HepG2 (cell line): ENCODE data around the gene TOPBP1. TPM values are rescaled to one million over a fixed set of nuclear protein-coding genes. Genes with fewer than 3 reads are reported as not detected.
A peak's percentile ranks its signal among the peaks of the same experiment; 100 is the strongest.

Experiments
- AHR ChIP-seq: IDR thresholded peaks from 2 replicates; pipeline ENCODE4 v1.6.1; 2018; ENCODE audit warnings: missing genetic modification reagents, missing compliant biosample characterization
- ARID5B ChIP-seq: IDR thresholded peaks from 2 replicates; pipeline ENCODE4 v1.4.0; 2020; ENCODE audit warnings: mild to moderate bottlenecking, missing genetic modification reagents
- ATM ChIP-seq: fragments of 450-650 bp; IDR thresholded peaks from 2 replicates; pipeline ENCODE4 v1.7.1; 2017; ENCODE audit warnings: mild to moderate bottlenecking, borderline replicate concordance
- BATF2 ChIP-seq: sonication (generic); formaldehyde crosslinking; IDR thresholded peaks from 2 replicates; pipeline ENCODE4 v1.8.0; 2022; ENCODE audit warnings: mild to moderate bottlenecking, missing genetic modification reagents, moderate library complexity
- CC2D1A ChIP-seq: sonication (generic); formaldehyde crosslinking; IDR thresholded peaks from 2 replicates; pipeline ENCODE4 v1.8.1; 2023; ENCODE audit warnings: mild to moderate bottlenecking, missing genetic modification reagents
- CREM ChIP-seq, 2 experiments: sonication (generic) in 1 of 2; formaldehyde crosslinking in 1 of 2; IDR thresholded peaks; 2 replicates each; pipeline versions ENCODE4 v1.4.0 to v1.6.1; 2016 to 2020; ENCODE audit warnings: antibody characterized with exemption in 1 of 2, mild to moderate bottlenecking in 1 of 2, missing genetic modification reagents in 1 of 2
- E2F5 ChIP-seq: sonication (generic); formaldehyde crosslinking; conservative IDR thresholded peaks from 2 replicates; pipeline ENCODE4 v1.4.0; 2020; ENCODE audit warnings: missing genetic modification reagents
- EHMT2 ChIP-seq: fragments of 200-600 bp; sonication (generic); IDR thresholded peaks from 2 replicates; pipeline ENCODE4 v1.7.0; 2017; ENCODE audit warnings: antibody characterized with exemption, low read depth, low read length, borderline replicate concordance
- FOSL2 ChIP-seq: sonication (generic); formaldehyde crosslinking; IDR thresholded peaks from 2 replicates; pipeline ENCODE4 v1.4.0; 2020; ENCODE audit warnings: missing genetic modification reagents
- FOXK2 ChIP-seq: fragments of 450-650 bp; IDR thresholded peaks from 2 replicates; pipeline ENCODE4 v1.6.1; 2016
- HNF4A ChIP-seq: sonication (generic); formaldehyde crosslinking; IDR thresholded peaks from 2 replicates; pipeline ENCODE4 v1.4.0; 2020; ENCODE audit warnings: missing genetic modification reagents
- KLF15 ChIP-seq: sonication (generic); formaldehyde crosslinking; IDR thresholded peaks from 2 replicates; pipeline ENCODE4 v1.8.1; 2023; ENCODE audit warnings: borderline replicate concordance, mild to moderate bottlenecking, inconsistent platforms, missing genetic modification reagents, mixed read lengths
- MTA1 ChIP-seq: sonication (generic); formaldehyde crosslinking; IDR thresholded peaks from 2 replicates; pipeline ENCODE4 v1.4.0; 2020; ENCODE audit warnings: missing genetic modification reagents, mild to moderate bottlenecking, borderline replicate concordance
- MXD4 ChIP-seq: IDR thresholded peaks from 2 replicates; pipeline ENCODE4 v1.6.1; 2016; ENCODE audit warnings: mild to moderate bottlenecking, missing biosample characterization, missing genetic modification reagents
- PPARG ChIP-seq: conservative IDR thresholded peaks from 2 replicates; pipeline ENCODE4 v1.6.1; 2016; ENCODE audit warnings: missing biosample characterization, missing genetic modification reagents
- RARA ChIP-seq: IDR thresholded peaks from 2 replicates; pipeline ENCODE4 v1.6.1; 2016; ENCODE audit warnings: missing genetic modification reagents, missing compliant biosample characterization
- SAP130 ChIP-seq: IDR thresholded peaks from 2 replicates; pipeline ENCODE4 v1.6.1; 2016; ENCODE audit warnings: low read depth
- SOX13 ChIP-seq, 3 experiments: fragments of 450-650 bp in 1 of 3; sonication (generic) in 1 of 3; formaldehyde crosslinking in 1 of 3; IDR thresholded peaks in 2 of 3; conservative IDR thresholded peaks in 1 of 3; 2 replicates each; pipeline versions ENCODE4 v1.5.0 to v1.6.1; 2016 to 2020; ENCODE audit warnings: antibody characterized with exemption in 1 of 3, mild to moderate bottlenecking in 1 of 3, missing compliant biosample characterization in 1 of 3, missing genetic modification reagents in 1 of 3, moderate library complexity in 1 of 3
- SOX6 ChIP-seq, 2 experiments: fragments of 450-650 bp in 1 of 2; sonication (generic) in 1 of 2; formaldehyde crosslinking in 1 of 2; IDR thresholded peaks; 2 replicates each; pipeline versions ENCODE4 v1.4.0 to v1.6.1; 2017 to 2020; ENCODE audit warnings: antibody characterized with exemption in 1 of 2, mild to moderate bottlenecking in 1 of 2, missing genetic modification reagents in 1 of 2
- SPEN ChIP-seq: sonication (generic); formaldehyde crosslinking; IDR thresholded peaks from 2 replicates; pipeline ENCODE4 v1.5.1; 2020; ENCODE audit warnings: low read depth, mild to moderate bottlenecking, missing genetic modification reagents
- SRSF4 ChIP-seq: fragments of 200-400 bp; formaldehyde crosslinking; IDR thresholded peaks from one replicate; pipeline ENCODE4 v1.6.1; 2018; ENCODE audit warnings: mild to moderate bottlenecking, low read depth, low read length, moderate library complexity; ENCODE audit not compliant: poor library complexity, severe bottlenecking
- SRSF9 ChIP-seq: fragments of 200-400 bp; formaldehyde crosslinking; IDR thresholded peaks from 2 replicates; pipeline ENCODE4 v1.6.1; 2018; ENCODE audit warnings: borderline replicate concordance, mild to moderate bottlenecking, low read depth, low read length; ENCODE audit not compliant: insufficient read depth, poor library complexity, severe bottlenecking
- ZNF264 ChIP-seq: sonication (generic); formaldehyde crosslinking; IDR thresholded peaks from 2 replicates; pipeline ENCODE4 v1.4.0; 2020; ENCODE audit warnings: missing genetic modification reagents
- ZNF501 ChIP-seq: sonication (generic); formaldehyde crosslinking; IDR thresholded peaks from 2 replicates; pipeline ENCODE4 v1.5.1; 2020; ENCODE audit warnings: mild to moderate bottlenecking, moderate library complexity, missing genetic modification reagents
- ZNF547 ChIP-seq: sonication (generic); formaldehyde crosslinking; IDR thresholded peaks from 2 replicates; pipeline ENCODE4 v1.5.1; 2020; ENCODE audit warnings: mild to moderate bottlenecking, missing genetic modification reagents
- polyA plus RNA-seq, 8 experiments: library from polyadenylated mRNA; depleted of rRNA in 3 of 8; stranded (reverse) in 7 of 8; unstranded in 1 of 8; fragments of >200 nt; fragmentation: Illumina TruSeq in 4 of 8; extraction: Trizol in 4 of 8; gene quantifications; 2 replicates each; pipeline versions ENCODE4 v1.2.1 to v1.2.3, GENCODE V29; 2011 to 2016; ENCODE audit warnings: low read depth in 4 of 8, missing spikeins in 1 of 8, mixed read lengths in 1 of 8; ENCODE audit not compliant: insufficient read depth in 1 of 8
- total RNA-seq, 5 experiments: library from RNA; depleted of rRNA; stranded (reverse); fragments of >200 nt; fragmentation: Illumina TruSeq; extraction: Trizol; gene quantifications; 2 replicates each; pipeline ENCODE4 v1.2.3, GENCODE V29; 2016; ENCODE audit warnings: low read depth in 1 of 5

Gene TOPBP1
- total and polyA plus RNA-seq, 2 of the 13 experiments (the other 11 are each of a cell fraction or from before 2014, with no cell fraction given): 24.3 to 42.9 TPM

- TF ChIP-seq CREM (IDR thresholded peaks at IDR 0.05) (no peak), CREM (CRISPR knock-in tag; IDR thresholded peaks at IDR 0.05) (no peak), SRSF9 (no peak), HNF4A (CRISPR knock-in tag) (0 out of 2 replicates have a peak, but pooled peaks have one; percentile 11), CC2D1A (CRISPR knock-in tag) (no peak), FOSL2 (CRISPR knock-in tag) (peak; percentile 79), ZNF501 (CRISPR knock-in tag) (no peak), ARID5B (CRISPR knock-in tag) (peak; percentile 44; the same call in 1 of the 2 replicates), EHMT2 (no peak), AHR (no peak), SOX13 (IDR thresholded peaks at IDR 0.05) (no peak), SOX13 (CRISPR knock-in tag; conservative IDR thresholded peaks at IDR 0.05 in 1 of 2, IDR thresholded peaks at IDR 0.05 in 1 of 2) (peak in 1 of 2 experiments; percentile 25; a peak in 1 of 4 replicates), BATF2 (no peak), PPARG (CRISPR knock-in tag) (peak; percentile 51), MXD4 (CRISPR knock-in tag) (no peak), ATM (no peak), FOXK2 (peak; percentile 46; the same call in 1 of the 2 replicates), RARA (CRISPR knock-in tag) (peak; percentile 91), MTA1 (CRISPR knock-in tag) (no peak), E2F5 (CRISPR knock-in tag) (no peak), KLF15 (CRISPR knock-in tag) (no peak), ZNF547 (CRISPR knock-in tag) (no peak), SAP130 (CRISPR knock-in tag) (peak; percentile 50), SRSF4 (no peak), ZNF264 (no peak), SOX6 (IDR thresholded peaks at IDR 0.05) (no peak), SOX6 (CRISPR knock-in tag; IDR thresholded peaks at IDR 0.05) (no peak), SPEN (CRISPR knock-in tag) (no peak)
Observed at GRCh38 chr3:133568294-133569014, 93.3 kb downstream of the TOPBP1 start (continued).
